Activated CD8-positive, alpha-beta T cell treated with anti-CD3 and anti-CD28 coated beads for 36 hours (primary cell): ENCODE data around the gene HLA-DPB1. TPM values are rescaled to one million over a fixed set of nuclear protein-coding genes. Genes with fewer than 3 reads are reported as not detected.

ENCODE experiments used
- ATAC-seq: fragments of 200-7000 bp; cut with Tn5 transposase; one replicate; pipeline ENCODE4 v1.10.0; 2021; ENCODE audit warnings: mild to moderate bottlenecking, moderate library complexity
- CTCF ChIA-PET: fragments of 350-600 bp; sonication (Branson Sonifier 250); formaldehyde crosslinking; loops from one replicate; lab custom pipeline; 2021; ENCODE audit warnings: antibody characterized with exemption; lab: Charles Lee
- POLR2A ChIA-PET: fragments of 350-600 bp; sonication (Branson Sonifier 250); formaldehyde crosslinking; loops from one replicate; lab custom pipeline; 2021; ENCODE audit warnings: antibody characterized with exemption; lab: Charles Lee
- DNase-seq: peaks from one replicate; pipeline ENCODE4 v3.0.0-alpha.2; 2020
- H3K27ac Mint-ChIP-seq: one replicate; pipeline ENCODE4 v1.8.0; 2021; ENCODE audit warnings: mild to moderate bottlenecking, mixed read lengths
- H3K27me3 Mint-ChIP-seq: one replicate; pipeline ENCODE4 v1.8.0; 2021; ENCODE audit warnings: mixed read lengths
- H3K36me3 Mint-ChIP-seq: one replicate; pipeline ENCODE4 v1.8.0; 2021; ENCODE audit warnings: low read depth, mixed read lengths
- H3K4me1 Mint-ChIP-seq: one replicate; pipeline ENCODE4 v1.8.0; 2021; ENCODE audit warnings: low read depth, mixed read lengths
- H3K4me3 Mint-ChIP-seq: one replicate; pipeline ENCODE4 v1.8.0; 2021; ENCODE audit warnings: mild to moderate bottlenecking, moderate library complexity, mixed read lengths
- H3K9me3 Mint-ChIP-seq: one replicate; pipeline ENCODE4 v1.8.0; 2021; ENCODE audit warnings: mixed read lengths
- CTCF ChIP-seq: fragments of 200-600 bp; IDR thresholded peaks from one replicate; pipeline ENCODE4 v1.8.0; 2022; ENCODE audit warnings: antibody characterized with exemption, mild to moderate bottlenecking
- intact Hi-C: fragments of 100-400 bp; cut with micrococcal nuclease; formaldehyde crosslinking; loops from one replicate; pipeline ENCODE4 v1.10.0; 2022
- total RNA-seq, 2 experiments: library from RNA; stranded (reverse); gene quantifications; one replicate each; pipeline ENCODE4 v1.2.3, GENCODE V29; 2021

HLA-DPB1 gene
- total RNA-seq, 2 experiments from 2014 or later = 12.3 to 14.8 TPM

GRCh38 chr6:33050014-33050810 lies 25.6 kb upstream of the HLA-DPB1 start:
- ATAC-seq = no peak
- no peaks in the 10 kb centered on the region for H3K9me3 Mint-ChIP-seq
- no peak overlapping the region for H3K27ac Mint-ChIP-seq
- no peaks in the 10 kb centered on the region for H3K36me3 Mint-ChIP-seq
- POLR2A ChIA-PET = no interaction called here
- H3K4me1 Mint-ChIP-seq = no peaks in the 10 kb centered on the region
- intact Hi-C loops = no loop called here
- no peak for DNase-seq
- TF ChIP-seq CTCF = no peak
- no peak overlapping the region for H3K4me3 Mint-ChIP-seq
- peaks cover 30% of the 10 kb centered on the region for H3K27me3 Mint-ChIP-seq
- CTCF ChIA-PET = interaction anchor here (0.9 to 4.8 kb wide), 8 partner anchors 9 to 97 kb away, joined by 3 to 35 read pairs (median 6); partner anchors contain the start of genes HLA-DMA and HLA-DPA1

GRCh38 chr6:33052627-33053026 lies 23.2 kb upstream of the HLA-DPB1 start:
- H3K27ac Mint-ChIP-seq = no peak overlapping the region
- TF ChIP-seq CTCF = no peak
- DNase-seq = no peak
- intact Hi-C loops = no loop called here
- H3K9me3 Mint-ChIP-seq = no peaks in the 10 kb centered on the region
- no peak for ATAC-seq
- H3K27me3 Mint-ChIP-seq = peaks cover 21% of the 10 kb centered on the region
- no peak overlapping the region for H3K4me3 Mint-ChIP-seq
- CTCF ChIA-PET = interaction anchor here (0.9 kb wide), 1 partner anchor 39 kb away, joined by 3 read pairs; no protein-coding TSS in a partner anchor
- H3K4me1 Mint-ChIP-seq = no peaks in the 10 kb centered on the region
- POLR2A ChIA-PET = interaction anchor here (1.0 kb wide), 1 partner anchor 76 kb away, joined by 3 read pairs; no protein-coding TSS in a partner anchor
- no peaks in the 10 kb centered on the region for H3K36me3 Mint-ChIP-seq

GRCh38 chr6:33053230-33053629 lies 22.6 kb upstream of the HLA-DPB1 start:
- intact Hi-C loops = no loop called here
- no peaks in the 10 kb centered on the region for H3K36me3 Mint-ChIP-seq
- CTCF ChIA-PET = no interaction called here
- ATAC-seq (no peak), DNase-seq (no peak)
- H3K27ac Mint-ChIP-seq = no peak overlapping the region
- H3K4me3 Mint-ChIP-seq = no peak overlapping the region
- POLR2A ChIA-PET = interaction anchor here (1.0 kb wide), 1 partner anchor 76 kb away, joined by 3 read pairs; no protein-coding TSS in a partner anchor
- peaks cover 19% of the 10 kb centered on the region for H3K27me3 Mint-ChIP-seq
- no peaks in the 10 kb centered on the region for H3K9me3 Mint-ChIP-seq
- no peaks in the 10 kb centered on the region for H3K4me1 Mint-ChIP-seq
- TF ChIP-seq CTCF = no peak

GRCh38 chr6:33057222-33058150 lies 18.3 kb upstream of the HLA-DPB1 start:
- TF ChIP-seq CTCF = no peak
- H3K9me3 Mint-ChIP-seq = no peaks in the 10 kb centered on the region
- ATAC-seq (no peak), DNase-seq (no peak)
- POLR2A ChIA-PET = no interaction called here
- no peaks in the 10 kb centered on the region for H3K36me3 Mint-ChIP-seq
- no peak overlapping the region for H3K27ac Mint-ChIP-seq
- intact Hi-C loops = no loop called here
- H3K27me3 Mint-ChIP-seq = peaks cover 11% of the 10 kb centered on the region
- no peaks in the 10 kb centered on the region for H3K4me1 Mint-ChIP-seq
- H3K4me3 Mint-ChIP-seq = no peak overlapping the region
- CTCF ChIA-PET = interaction anchor here (1.0 kb wide), 1 partner anchor 10 kb away, joined by 4 read pairs; no protein-coding TSS in a partner anchor
